Right lobe of liver (tissue), 4 donors: ENCODE data around the gene PPP1R12A.

ENCODE experiments used
- CTCF ChIP-seq, 4 donors: fragments of 200-600 bp in 3 of 4; fragments of 450-650 bp in 1 of 4; IDR thresholded peaks; one replicate each; pipeline versions ENCODE4 v1.5.1 to v1.8.0; 2016 to 2022; ENCODE audit warnings: antibody characterized with exemption in 4 of 4, mild to moderate bottlenecking in 2 of 4
- POLR2A ChIP-seq: fragments of 450-650 bp; IDR thresholded peaks from one replicate; pipeline ENCODE4 v1.6.1; 2017; ENCODE audit warnings: antibody characterized with exemption, mild to moderate bottlenecking
- donor health status: DM: no; HTN: no; CAD: no.
- donor health status: DM: no; HTN: no; CAD: no.
- donor health status: DM: no; HTN: yes; CAD: no.

- no peak for TF ChIP-seq CTCF (IDR thresholded peaks at IDR 0.05)
- TF ChIP-seq POLR2A = no peak
These were observed 187.6 kb downstream of the PPP1R12A start for GRCh38 chr12:79747274-79747673.
